Choroid plexus epithelial cell (primary cell): Measurements from ENCODE around the gene SUSD5.

Experiments
- DNase-seq: peaks from one replicate; pipeline ENCODE4 v3.0.0-alpha.2; 2010; ENCODE audit warnings: low read depth
- H3K4me3 ChIP-seq: 2 replicates; pipeline ENCODE4 v1.5.1; 2011; ENCODE audit warnings: low read depth, mild to moderate bottlenecking, control low read depth, low read length, moderate library complexity
- CTCF ChIP-seq: conservative IDR thresholded peaks from 2 replicates; pipeline ENCODE4 v1.5.1; 2011; ENCODE audit warnings: low read depth, mild to moderate bottlenecking, control low read depth, inconsistent platforms, low read length, moderate library complexity

Gene SUSD5

GRCh38 chr3:33132019-33132360 lies 86.6 kb downstream of the SUSD5 start:
- H3K4me3 ChIP-seq = no peak overlapping the region
- TF ChIP-seq CTCF = no peak
- no peak for DNase-seq

DNA sequence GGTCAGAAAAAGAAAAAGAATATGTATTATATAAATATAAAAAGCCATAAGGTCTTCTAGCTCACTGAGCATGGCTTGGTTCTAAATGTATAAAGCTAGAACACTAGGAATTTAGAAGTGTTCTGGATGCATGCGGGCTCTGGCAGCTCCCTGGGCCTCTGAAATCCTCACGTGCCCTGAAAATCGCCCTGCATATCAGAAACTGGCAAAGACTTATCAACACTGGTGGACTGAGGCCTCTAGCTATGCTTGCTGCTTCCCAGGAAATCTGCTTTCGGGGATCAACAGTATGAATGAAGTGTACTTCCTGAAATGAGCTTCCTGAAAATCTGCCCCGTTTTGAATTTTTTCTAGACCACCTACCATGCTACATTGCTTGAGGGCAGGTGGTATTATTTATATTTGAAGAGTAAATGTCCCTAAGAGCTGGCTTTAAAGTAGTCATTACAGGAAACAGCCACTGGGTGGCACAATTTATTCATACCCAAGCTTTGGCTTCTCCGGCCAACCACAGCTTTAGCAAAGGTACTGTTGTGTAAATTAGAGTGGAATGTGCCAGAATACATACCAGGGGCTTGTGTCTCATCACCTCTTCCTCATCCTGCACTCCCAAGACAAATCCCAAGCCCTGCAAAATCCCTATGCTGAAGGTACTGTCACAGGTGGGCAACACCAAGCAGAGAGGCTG lies 87.1 kb downstream of the SUSD5 start:
- no peak overlapping the region for H3K4me3 ChIP-seq
- peak; percentile 74 for TF ChIP-seq CTCF
- DNase-seq = peak; percentile 89

DNA sequence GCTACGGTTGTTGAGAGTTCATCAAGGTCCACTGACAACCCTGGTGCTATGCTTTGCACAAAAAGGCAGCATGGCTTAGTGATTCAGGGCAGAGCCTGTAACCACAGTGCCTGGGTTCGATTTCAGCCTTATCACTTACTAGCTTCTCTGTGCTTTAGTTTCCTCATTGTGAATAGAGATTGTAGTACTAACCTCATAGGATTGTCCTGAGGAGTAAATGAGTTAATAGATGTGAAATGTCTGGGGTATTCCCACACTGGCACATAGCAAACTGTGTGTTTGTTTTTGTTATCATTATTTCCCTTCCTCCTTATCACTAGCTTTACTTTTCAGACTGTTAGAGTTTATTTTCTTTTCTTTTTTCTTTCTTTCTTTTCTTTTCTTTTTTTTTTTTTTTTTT lies 88.5 kb downstream of the SUSD5 start:
- TF ChIP-seq CTCF = no peak

GRCh38 chr3:33128706-33129105 lies 89.9 kb downstream of the SUSD5 start:
- H3K4me3 ChIP-seq = no peak overlapping the region
- TF ChIP-seq CTCF = no peak
- no peak for DNase-seq

More for the DNA sequence above, 88.5 kb downstream of the SUSD5 start:
- H3K4me3 ChIP-seq = no peak overlapping the region
- DNase-seq = no peak

GRCh38 chr3:33125840-33126239 lies 92.8 kb downstream of the SUSD5 start:
- TF ChIP-seq CTCF = no peak
- no peak for DNase-seq
- H3K4me3 ChIP-seq = no peak overlapping the region

DNA sequence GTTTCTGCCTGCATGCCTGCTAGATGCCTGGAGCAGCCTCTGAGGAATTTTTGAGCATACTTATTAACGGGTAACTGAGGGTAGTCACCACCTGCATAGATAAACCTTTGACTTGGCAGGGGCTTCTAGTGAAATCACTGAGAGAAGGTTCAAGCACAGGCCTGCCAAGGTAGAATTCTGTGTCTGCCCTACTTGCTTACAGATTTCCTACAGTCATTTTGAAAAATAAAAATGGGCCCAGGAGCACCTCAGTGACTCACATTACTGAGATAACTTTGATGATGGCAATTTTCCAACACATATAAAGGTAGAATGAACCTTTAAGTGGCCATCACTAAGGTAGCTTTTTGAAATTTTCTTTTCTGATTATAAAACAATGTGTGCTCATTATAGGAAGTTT lies 94.0 kb downstream of the SUSD5 start:
- TF ChIP-seq CTCF = no peak
- DNase-seq = no peak
- H3K4me3 ChIP-seq = no peak overlapping the region

DNA sequence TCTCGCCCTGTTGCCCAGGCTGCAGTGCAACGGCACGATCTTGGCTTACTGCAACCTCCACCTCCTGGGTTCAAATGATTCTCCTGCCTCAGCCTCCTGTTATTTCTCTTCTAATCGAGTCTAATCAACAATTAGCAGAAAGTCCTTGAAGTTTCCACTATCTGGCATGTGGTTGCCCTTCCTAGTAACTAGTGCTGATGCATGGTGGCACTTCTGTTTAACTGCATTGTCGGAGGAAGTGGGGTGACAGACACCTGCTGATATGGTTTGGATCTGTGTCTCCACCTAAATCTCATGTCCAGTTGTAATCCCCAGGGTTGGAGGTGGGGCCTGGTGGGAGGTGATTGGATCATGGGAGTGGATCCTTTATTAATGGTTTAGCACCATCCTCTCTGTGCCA lies 95.6 kb downstream of the SUSD5 start:
- DNase-seq = no peak
- H3K4me3 ChIP-seq = no peak overlapping the region
- TF ChIP-seq CTCF = no peak
